Fibroblast of lung (primary cell): ENCODE results near the gene CEBPE. TPM values are rescaled to one million over a fixed set of nuclear protein-coding genes. Genes with fewer than 3 reads are reported as not detected.

Experiments used
- DNase-seq, 2 donors: peaks; one replicate each; pipeline versions ENCODE4 v3.0.0 to v3.0.0-alpha.2; 2010; ENCODE audit warnings: low read depth in 2 of 2
- H2AFZ ChIP-seq: 2 replicates; pipeline ENCODE4 v1.5.1; 2012; ENCODE audit warnings: low read length, control low read depth, inconsistent platforms
- H3K27ac ChIP-seq: 2 replicates; pipeline ENCODE4 v1.5.1; 2011; ENCODE audit warnings: low read length, control low read depth; ENCODE audit not compliant: insufficient read depth
- H3K27me3 ChIP-seq: 2 replicates; pipeline ENCODE4 v1.5.1; 2011; ENCODE audit warnings: mild to moderate bottlenecking, low read length; ENCODE audit not compliant: control insufficient read depth, insufficient read depth
- H3K36me3 ChIP-seq: 2 replicates; pipeline ENCODE4 v1.5.1; 2011; ENCODE audit warnings: low read length; ENCODE audit not compliant: control insufficient read depth, insufficient read depth
- H3K4me1 ChIP-seq: 2 replicates; pipeline ENCODE4 v1.5.1; 2011; ENCODE audit warnings: low read length; ENCODE audit not compliant: control insufficient read depth, insufficient read depth; ENCODE audit errors: extremely low read depth
- H3K4me2 ChIP-seq: 2 replicates; pipeline ENCODE4 v1.5.1; 2011; ENCODE audit warnings: low read length, control low read depth; ENCODE audit not compliant: insufficient read depth; ENCODE audit errors: extremely low read depth
- H3K4me3 ChIP-seq, 4 experiments: fragments of 200-600 bp in 1 of 4; sonication (generic) in 1 of 4; replicated peaks in 1 of 4; 2 replicates each; pipeline ENCODE4 v1.5.1; 2011 to 2016; ENCODE audit warnings: low read length in 4 of 4, low read depth in 3 of 4, mild to moderate bottlenecking in 3 of 4, control low read depth in 2 of 4, inconsistent platforms in 1 of 4, mixed read lengths in 1 of 4; ENCODE audit not compliant: insufficient read depth in 1 of 4; ENCODE audit errors: control extremely low read depth in 1 of 4
- H3K79me2 ChIP-seq: 2 replicates; pipeline ENCODE4 v1.5.1; 2012; ENCODE audit warnings: mild to moderate bottlenecking, low read length, inconsistent platforms; ENCODE audit not compliant: control insufficient read depth, insufficient read depth
- H3K9ac ChIP-seq: 2 replicates; pipeline ENCODE4 v1.5.1; 2011; ENCODE audit warnings: mild to moderate bottlenecking, low read length, control low read depth; ENCODE audit not compliant: insufficient read depth
- H3K9me3 ChIP-seq: 2 replicates; pipeline ENCODE4 v1.5.1; 2012; ENCODE audit warnings: low read depth, low read length; ENCODE audit not compliant: control insufficient read depth, insufficient read depth
- H4K20me1 ChIP-seq: 2 replicates; pipeline ENCODE4 v1.5.1; 2011; ENCODE audit warnings: low read length; ENCODE audit not compliant: control insufficient read depth, insufficient read depth; ENCODE audit errors: extremely low read depth
- EZH2 ChIP-seq: IDR thresholded peaks from 2 replicates; pipeline ENCODE4 v1.5.1; 2012; ENCODE audit warnings: low read length, control low read depth, mild to moderate bottlenecking; ENCODE audit errors: missing control alignments
- polyA plus RNA-seq, 2 donors: library from polyadenylated mRNA; depleted of rRNA in 1 of 2; stranded (reverse) in 1 of 2; unstranded in 1 of 2; fragments of >200 nt; gene quantifications; 2 replicates each; pipeline ENCODE4 v1.2.1, GENCODE V29; 2011 to 2012; ENCODE audit warnings: missing spikeins in 1 of 2
- total RNA-seq: library from RNA; depleted of rRNA; stranded (reverse); fragments of >200 nt; gene quantifications from 2 replicates; pipeline ENCODE4 v1.2.1, GENCODE V29; 2014
- TF ChIP-seq, protein P1 (sequence below), 2 donors: IDR thresholded peaks in 1 of 2; conservative IDR thresholded peaks in 1 of 2; 1 replicate in 1 of 2; 2 replicates in 1 of 2; pipeline ENCODE4 v1.5.1; 2011 to 2012; ENCODE audit warnings: low read length in 2 of 2, control low read depth in 1 of 2, inconsistent platforms in 1 of 2, low read depth in 1 of 2, mild to moderate bottlenecking in 1 of 2

The CEBPE gene
- total and polyA plus RNA-seq, 2 donors (not counting 1 experiment from before 2014, with no cell fraction given): not detected

DNA sequence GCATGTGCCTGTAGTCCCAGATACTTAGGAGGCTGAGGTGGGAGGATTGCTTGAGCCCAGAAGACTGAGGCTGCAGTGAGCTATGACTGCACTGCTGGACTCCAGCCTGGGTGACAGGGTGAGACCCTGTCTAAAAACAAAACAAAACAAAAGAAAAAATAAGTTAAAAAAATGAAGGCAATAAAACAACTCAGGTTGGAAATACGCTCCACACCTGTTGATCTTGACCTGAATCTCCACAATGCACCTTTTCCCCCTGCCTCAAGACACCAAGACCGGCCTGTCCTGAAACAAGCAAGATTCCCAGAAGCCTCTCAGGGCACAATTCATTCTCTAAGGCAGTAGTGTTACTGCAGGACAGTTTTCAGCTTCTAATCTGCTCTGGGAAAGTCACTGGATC, 20.8 kb upstream of the CEBPE start:
- DNase-seq: no peak
- no peak for TF ChIP-seq EZH2
- TF ChIP-seq, protein P1, sequence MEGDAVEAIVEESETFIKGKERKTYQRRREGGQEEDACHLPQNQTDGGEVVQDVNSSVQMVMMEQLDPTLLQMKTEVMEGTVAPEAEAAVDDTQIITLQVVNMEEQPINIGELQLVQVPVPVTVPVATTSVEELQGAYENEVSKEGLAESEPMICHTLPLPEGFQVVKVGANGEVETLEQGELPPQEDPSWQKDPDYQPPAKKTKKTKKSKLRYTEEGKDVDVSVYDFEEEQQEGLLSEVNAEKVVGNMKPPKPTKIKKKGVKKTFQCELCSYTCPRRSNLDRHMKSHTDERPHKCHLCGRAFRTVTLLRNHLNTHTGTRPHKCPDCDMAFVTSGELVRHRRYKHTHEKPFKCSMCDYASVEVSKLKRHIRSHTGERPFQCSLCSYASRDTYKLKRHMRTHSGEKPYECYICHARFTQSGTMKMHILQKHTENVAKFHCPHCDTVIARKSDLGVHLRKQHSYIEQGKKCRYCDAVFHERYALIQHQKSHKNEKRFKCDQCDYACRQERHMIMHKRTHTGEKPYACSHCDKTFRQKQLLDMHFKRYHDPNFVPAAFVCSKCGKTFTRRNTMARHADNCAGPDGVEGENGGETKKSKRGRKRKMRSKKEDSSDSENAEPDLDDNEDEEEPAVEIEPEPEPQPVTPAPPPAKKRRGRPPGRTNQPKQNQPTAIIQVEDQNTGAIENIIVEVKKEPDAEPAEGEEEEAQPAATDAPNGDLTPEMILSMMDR (conservative IDR thresholded peaks at IDR 0.05 in 1 of 2, IDR thresholded peaks at IDR 0.05 in 1 of 2; ENCODE audit: low read depth in 1 of 2, low read length in 2 of 2): no peak
- Histone ChIP-seq H3K4me1 (no peaks in the 10 kb centered on the region), H3K4me3 (no peak overlapping the region), H3K79me2 (no peaks in the 10 kb centered on the region), H3K9ac (no peak overlapping the region), H4K20me1 (no peaks in the 10 kb centered on the region), H3K27me3 (peaks cover 8% of the 10 kb centered on the region), H3K27ac (no peak overlapping the region), H3K36me3 (no peaks in the 10 kb centered on the region), H2AFZ (no peak overlapping the region), H3K4me2 (no peak overlapping the region), H3K9me3 (no peaks in the 10 kb centered on the region)

DNA sequence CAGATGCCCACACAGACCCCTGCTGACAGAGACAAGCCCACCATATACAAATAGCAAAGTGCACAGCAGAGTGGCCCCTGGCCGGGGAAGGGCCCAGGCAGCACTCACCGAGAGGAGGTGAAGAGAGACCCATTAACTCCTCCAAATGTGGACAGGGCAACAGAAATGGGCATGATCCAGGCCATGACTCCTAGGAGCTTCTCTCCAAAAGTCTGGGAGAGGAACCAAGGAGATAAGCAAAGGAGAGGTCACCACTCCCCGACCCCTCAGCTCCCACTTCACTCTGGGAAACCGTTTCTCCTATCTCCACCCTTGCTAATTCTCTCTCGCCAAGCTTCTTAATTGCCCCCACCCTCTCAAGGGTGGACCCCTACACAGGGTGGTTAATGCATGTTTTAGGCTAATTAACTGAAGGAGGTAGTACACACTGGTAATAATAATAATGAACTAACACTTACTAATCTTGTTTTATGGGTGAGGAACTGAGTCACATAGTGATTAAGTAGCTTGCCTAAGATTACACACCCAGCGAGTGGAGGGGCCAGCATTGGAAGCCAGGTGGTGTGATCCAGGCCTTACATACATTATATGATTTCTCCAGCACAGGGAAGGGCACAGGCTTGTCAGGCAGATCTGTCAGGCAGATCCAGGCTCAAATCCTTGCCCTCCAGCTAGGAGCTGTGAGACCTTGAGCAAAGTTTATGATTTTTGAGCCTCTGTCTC, 18.9 kb upstream of the CEBPE start:
- Histone ChIP-seq H3K27me3 (peaks cover 8% of the 10 kb centered on the region), H3K36me3 (no peaks in the 10 kb centered on the region), H3K9ac (no peak overlapping the region), H3K4me1 (no peaks in the 10 kb centered on the region), H3K4me2 (no peak overlapping the region), H3K79me2 (no peaks in the 10 kb centered on the region), H2AFZ (no peak overlapping the region), H3K27ac (no peak overlapping the region), H3K4me3 (no peak overlapping the region), H4K20me1 (no peaks in the 10 kb centered on the region), H3K9me3 (no peaks in the 10 kb centered on the region)
- peak in 1 of 2 donors; percentile 17 for DNase-seq
- TF ChIP-seq, protein P1 (conservative IDR thresholded peaks at IDR 0.05 in 1 of 2, IDR thresholded peaks at IDR 0.05 in 1 of 2; ENCODE audit: low read depth in 1 of 2, low read length in 2 of 2): no peak
- TF ChIP-seq EZH2: no peak

- H3K4me3 ChIP-seq: no peak overlapping the region
- H3K27me3 ChIP-seq: peaks cover 8% of the 10 kb centered on the region
- H3K36me3 ChIP-seq: no peaks in the 10 kb centered on the region
- H3K27ac ChIP-seq: no peak overlapping the region
- no peak overlapping the region for H3K4me2 ChIP-seq
- no peak for DNase-seq
- TF ChIP-seq, protein P1 (conservative IDR thresholded peaks at IDR 0.05 in 1 of 2, IDR thresholded peaks at IDR 0.05 in 1 of 2; ENCODE audit: low read depth in 1 of 2, low read length in 2 of 2): no peak
- TF ChIP-seq EZH2: no peak
- H3K9ac ChIP-seq: no peak overlapping the region
- H2AFZ ChIP-seq: no peak overlapping the region
- H4K20me1 ChIP-seq: no peaks in the 10 kb centered on the region
- no peaks in the 10 kb centered on the region for H3K4me1 ChIP-seq
- H3K79me2 ChIP-seq: no peaks in the 10 kb centered on the region
- H3K9me3 ChIP-seq: no peaks in the 10 kb centered on the region
These were observed 18.2 kb upstream of the CEBPE start for GRCh38 chr14:23137192-23137812.
